KMS-11 (cell line): ENCODE results near the gene PDE4D.

Experiments
- H2AFZ ChIP-seq: fragments of 200-600 bp; sonication (generic); 2 replicates; pipeline ENCODE4 v1.6.1; 2016; ENCODE audit warnings: antibody characterized with exemption, mixed run types, low read depth
- H3K27ac ChIP-seq: fragments of 200-600 bp; sonication (generic); 2 replicates; pipeline ENCODE4 v1.6.1; 2016; ENCODE audit warnings: mild to moderate bottlenecking, mixed run types
- H3K27me3 ChIP-seq: fragments of 200-600 bp; sonication (generic); 2 replicates; pipeline ENCODE4 v1.6.1; 2017; ENCODE audit warnings: mild to moderate bottlenecking, low read depth, mixed run types, moderate library complexity; ENCODE audit not compliant: insufficient read depth
- H3K36me3 ChIP-seq: fragments of 200-600 bp; sonication (generic); 2 replicates; pipeline ENCODE4 v1.6.1; 2017; ENCODE audit warnings: mild to moderate bottlenecking, mixed run types; ENCODE audit not compliant: insufficient read depth
- H3K4me1 ChIP-seq: fragments of 200-600 bp; sonication (generic); 2 replicates; pipeline ENCODE4 v1.6.1; 2016; ENCODE audit warnings: mild to moderate bottlenecking, low read depth, mixed run types; ENCODE audit not compliant: poor library complexity, severe bottlenecking
- H3K4me2 ChIP-seq: fragments of 200-600 bp; sonication (generic); 2 replicates; pipeline ENCODE4 v1.7.0; 2016; ENCODE audit warnings: mild to moderate bottlenecking, mixed run types
- H3K4me3 ChIP-seq: fragments of 200-600 bp; sonication (generic); IDR thresholded peaks from 2 replicates; pipeline ENCODE4 v1.6.1; 2017; ENCODE audit warnings: low read depth, low read length, mixed read lengths; ENCODE audit not compliant: insufficient read depth
- H3K79me2 ChIP-seq: fragments of 200-600 bp; sonication (generic); 2 replicates; pipeline ENCODE4 v1.6.1; 2016; ENCODE audit warnings: low read depth, mixed run types; ENCODE audit not compliant: insufficient read depth
- H3K9ac ChIP-seq: fragments of 200-600 bp; sonication (generic); 2 replicates; pipeline ENCODE4 v1.6.1; 2016; ENCODE audit warnings: mild to moderate bottlenecking, mixed run types
- H4K20me1 ChIP-seq: fragments of 200-600 bp; sonication (generic); 2 replicates; pipeline ENCODE4 v1.6.1; 2016; ENCODE audit warnings: mild to moderate bottlenecking, mixed run types; ENCODE audit not compliant: insufficient read depth
- TF ChIP-seq, protein P1 (sequence below): fragments of 200-600 bp; sonication (generic); conservative IDR thresholded peaks from 2 replicates; pipeline ENCODE4 v1.6.1; 2017; ENCODE audit warnings: low read depth, mild to moderate bottlenecking, antibody characterized with exemption, low read length, moderate library complexity, mixed read lengths

Gene PDE4D

DNA sequence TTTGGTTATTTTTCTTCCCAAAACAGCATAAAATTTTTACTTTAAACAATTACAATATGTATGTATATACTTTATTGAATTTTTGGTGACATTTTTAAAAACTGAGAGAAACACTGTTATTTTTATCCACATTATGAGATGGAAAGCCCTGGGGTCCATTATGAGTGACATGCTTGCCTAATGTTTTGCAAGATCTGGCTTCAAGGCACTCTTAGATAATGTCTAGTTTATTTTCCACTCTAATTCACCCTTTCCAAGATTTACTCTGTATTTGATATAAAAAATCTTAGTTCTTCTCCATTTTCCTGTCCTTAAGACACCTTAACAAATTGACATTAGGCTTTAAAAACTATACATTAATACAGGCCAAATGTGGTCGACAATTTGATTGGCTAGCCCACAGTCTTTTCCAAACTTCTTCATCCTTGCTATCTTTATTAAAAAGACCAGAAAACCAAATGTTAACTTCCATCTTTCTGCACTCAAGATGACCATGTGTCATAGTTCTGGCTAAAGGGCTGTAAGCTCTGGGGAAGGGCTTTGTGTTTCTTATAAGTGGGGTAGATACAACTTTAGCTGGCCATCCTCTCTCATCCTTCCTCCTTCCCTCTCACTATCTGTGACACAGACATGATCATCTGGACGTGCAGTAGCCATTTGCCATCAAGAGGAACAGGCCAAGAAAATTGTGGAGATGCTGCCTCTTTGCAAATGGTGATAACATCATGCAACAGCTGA lies 561.1 kb downstream of the PDE4D start:
- Histone ChIP-seq H2AFZ (no peak overlapping the region), H3K79me2 (no peaks in the 10 kb centered on the region), H3K4me1 (no peaks in the 10 kb centered on the region), H3K4me2 (no peak overlapping the region), H3K27me3 (no peaks in the 10 kb centered on the region), H3K9ac (no peak overlapping the region), H3K36me3 (no peaks in the 10 kb centered on the region), H4K20me1 (no peaks in the 10 kb centered on the region), H3K4me3 (no peak overlapping the region), H3K27ac (no peak overlapping the region)
- TF ChIP-seq, protein P1, sequence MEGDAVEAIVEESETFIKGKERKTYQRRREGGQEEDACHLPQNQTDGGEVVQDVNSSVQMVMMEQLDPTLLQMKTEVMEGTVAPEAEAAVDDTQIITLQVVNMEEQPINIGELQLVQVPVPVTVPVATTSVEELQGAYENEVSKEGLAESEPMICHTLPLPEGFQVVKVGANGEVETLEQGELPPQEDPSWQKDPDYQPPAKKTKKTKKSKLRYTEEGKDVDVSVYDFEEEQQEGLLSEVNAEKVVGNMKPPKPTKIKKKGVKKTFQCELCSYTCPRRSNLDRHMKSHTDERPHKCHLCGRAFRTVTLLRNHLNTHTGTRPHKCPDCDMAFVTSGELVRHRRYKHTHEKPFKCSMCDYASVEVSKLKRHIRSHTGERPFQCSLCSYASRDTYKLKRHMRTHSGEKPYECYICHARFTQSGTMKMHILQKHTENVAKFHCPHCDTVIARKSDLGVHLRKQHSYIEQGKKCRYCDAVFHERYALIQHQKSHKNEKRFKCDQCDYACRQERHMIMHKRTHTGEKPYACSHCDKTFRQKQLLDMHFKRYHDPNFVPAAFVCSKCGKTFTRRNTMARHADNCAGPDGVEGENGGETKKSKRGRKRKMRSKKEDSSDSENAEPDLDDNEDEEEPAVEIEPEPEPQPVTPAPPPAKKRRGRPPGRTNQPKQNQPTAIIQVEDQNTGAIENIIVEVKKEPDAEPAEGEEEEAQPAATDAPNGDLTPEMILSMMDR = no peak

DNA sequence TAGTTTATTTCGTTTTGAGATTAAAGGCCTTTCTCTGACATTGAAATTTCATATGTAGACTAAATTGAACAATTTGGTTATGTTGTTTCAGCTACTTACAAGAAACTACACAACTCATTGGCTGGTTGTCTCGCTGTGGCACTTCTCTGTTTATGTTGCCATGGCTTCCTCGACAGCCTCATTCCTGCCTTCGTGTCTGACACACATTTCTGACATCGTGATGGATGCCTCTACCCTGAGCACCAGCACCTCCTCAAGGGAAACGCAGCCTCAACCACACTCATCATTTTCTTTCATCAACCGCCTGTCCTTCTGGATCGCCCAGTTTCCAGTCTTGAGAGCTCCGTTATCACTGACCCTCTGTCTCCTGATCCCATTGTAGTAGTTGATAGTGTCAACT lies 562.8 kb downstream of the PDE4D start:
- no peak overlapping the region for H3K4me2 ChIP-seq
- no peaks in the 10 kb centered on the region for H3K4me1 ChIP-seq
- no peaks in the 10 kb centered on the region for H4K20me1 ChIP-seq
- H3K36me3 ChIP-seq = no peaks in the 10 kb centered on the region
- no peaks in the 10 kb centered on the region for H3K27me3 ChIP-seq
- no peaks in the 10 kb centered on the region for H3K79me2 ChIP-seq
- no peak overlapping the region for H2AFZ ChIP-seq
- no peak overlapping the region for H3K4me3 ChIP-seq
- no peak overlapping the region for H3K27ac ChIP-seq
- no peak overlapping the region for H3K9ac ChIP-seq
- TF ChIP-seq, protein P1 = no peak

DNA sequence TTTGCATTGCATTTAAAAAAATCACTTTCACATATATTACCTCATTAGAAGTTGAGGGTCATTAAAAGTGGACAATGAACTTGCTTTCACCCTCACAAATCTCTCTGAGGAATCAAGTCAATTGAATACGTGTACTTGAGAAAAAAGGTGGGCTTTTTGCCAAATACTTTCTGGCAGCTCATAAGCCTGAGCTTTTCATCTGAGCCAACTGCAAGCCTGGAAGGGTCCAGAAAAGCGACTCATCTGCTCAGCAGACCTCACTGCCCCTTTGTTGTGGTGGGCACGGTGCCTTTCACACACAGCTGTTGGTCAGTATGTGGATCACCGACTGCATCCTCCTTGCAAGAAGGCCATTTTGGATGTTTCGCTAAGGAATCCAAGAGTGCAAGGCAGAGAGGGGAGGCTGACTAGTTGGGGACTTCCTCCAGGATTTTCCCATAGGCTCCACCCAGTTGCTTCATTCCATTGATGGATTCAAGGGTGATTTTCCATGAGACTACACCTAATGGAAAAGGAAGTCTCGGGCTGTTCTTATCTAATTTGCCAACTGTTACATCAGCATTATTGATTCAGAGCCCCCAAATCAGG lies 564.7 kb downstream of the PDE4D start:
- TF ChIP-seq, protein P1 = no peak
- Histone ChIP-seq H3K27me3 (no peaks in the 10 kb centered on the region), H3K27ac (no peak overlapping the region), H3K36me3 (no peaks in the 10 kb centered on the region), H3K79me2 (no peaks in the 10 kb centered on the region), H3K4me3 (no peak overlapping the region), H3K4me1 (no peaks in the 10 kb centered on the region), H3K9ac (no peak overlapping the region), H2AFZ (no peak overlapping the region), H3K4me2 (no peak overlapping the region), H4K20me1 (no peaks in the 10 kb centered on the region)

DNA sequence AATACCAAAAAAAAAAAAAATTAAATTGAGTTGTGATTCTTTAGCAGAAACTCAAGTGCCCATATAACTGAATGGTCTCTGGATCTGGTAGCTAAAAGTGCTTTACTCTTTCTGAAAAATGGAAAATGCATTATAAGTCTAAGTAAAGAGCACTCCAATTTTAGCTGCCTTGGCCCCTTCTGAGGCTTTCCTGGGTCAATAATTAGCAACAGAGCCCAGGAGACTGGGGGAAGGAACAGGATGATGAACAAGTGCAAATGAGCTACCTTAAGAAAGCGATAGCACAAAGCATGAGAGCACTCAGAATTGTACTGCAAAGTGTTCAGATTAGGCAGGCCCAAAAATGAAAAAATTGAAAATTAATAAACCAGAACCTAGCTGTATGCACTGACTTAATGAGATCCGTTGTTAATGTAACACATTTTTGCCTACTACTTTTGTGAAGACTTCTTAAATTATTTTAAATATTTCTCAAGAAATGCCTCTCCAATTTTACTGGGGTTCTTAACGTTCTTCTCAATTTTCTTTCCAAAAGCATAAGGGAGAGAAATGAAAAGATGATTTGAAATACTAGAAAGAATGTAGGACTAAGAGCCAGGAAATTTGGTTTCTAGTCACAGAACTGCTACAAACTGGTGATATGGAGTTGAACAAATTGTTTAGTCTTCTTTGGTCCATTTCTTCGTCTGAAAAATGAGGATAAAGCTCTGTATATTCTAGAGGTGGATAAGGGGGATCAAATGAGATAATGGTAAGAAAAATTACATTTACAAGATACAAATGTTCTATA lies 566.1 kb downstream of the PDE4D start:
- Histone ChIP-seq H3K27me3 (no peaks in the 10 kb centered on the region), H3K4me3 (no peak overlapping the region), H3K4me1 (no peaks in the 10 kb centered on the region), H2AFZ (no peak overlapping the region), H4K20me1 (no peaks in the 10 kb centered on the region), H3K4me2 (no peak overlapping the region), H3K79me2 (no peaks in the 10 kb centered on the region), H3K36me3 (no peaks in the 10 kb centered on the region), H3K9ac (no peak overlapping the region), H3K27ac (no peak overlapping the region)
- TF ChIP-seq, protein P1 = no peak
